Neural cell (in vitro differentiated cells): ENCODE data around the gene DNM3.

ENCODE experiments used
- CTCF ChIP-seq: fragments of 450-650 bp; IDR thresholded peaks from 2 replicates; pipeline ENCODE4 v1.5.1; 2014; ENCODE audit warnings: antibody characterized with exemption, mild to moderate bottlenecking, moderate library complexity; ENCODE audit not compliant: poor library complexity, severe bottlenecking
- EZH2 ChIP-seq: fragments of 200-600, 300-800 bp; shearing (Covaris generic), sonication (generic); IDR thresholded peaks from 2 replicates; pipeline ENCODE4 v1.6.1; 2014; ENCODE audit warnings: antibody characterized with exemption, low read length, borderline replicate concordance, mild to moderate bottlenecking; ENCODE audit not compliant: insufficient read depth, poor library complexity, severe bottlenecking
- POLR2AphosphoS5 ChIP-seq: IDR thresholded peaks from 2 replicates; pipeline ENCODE4 v1.6.1; 2012
- REST ChIP-seq: IDR thresholded peaks from 2 replicates; pipeline ENCODE4 v1.6.1; 2012; ENCODE audit warnings: borderline replicate concordance
- TAF1 ChIP-seq: IDR thresholded peaks from 2 replicates; pipeline ENCODE4 v1.6.1; 2012; ENCODE audit warnings: low read depth

DNA sequence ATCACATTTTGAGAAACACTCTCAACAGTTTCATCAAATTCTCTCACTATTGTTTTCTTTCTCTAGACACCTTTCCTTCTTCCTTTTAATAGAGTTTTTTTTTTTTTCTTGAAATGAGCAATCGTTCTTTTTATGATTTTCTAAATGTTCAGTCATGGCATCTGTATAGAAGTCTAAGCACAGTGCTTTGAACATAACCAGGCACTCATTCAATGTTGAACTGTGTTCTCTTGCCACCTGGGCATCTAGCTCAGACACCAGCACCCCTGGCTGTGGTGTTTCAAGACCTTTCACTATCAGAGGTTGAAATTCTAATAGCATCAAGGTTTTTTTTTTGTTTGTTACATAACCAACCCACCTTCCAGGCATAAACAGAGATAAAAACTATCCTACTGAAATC is 96.6 kb downstream of the DNM3 start:
- TF ChIP-seq CTCF: no peak
- TF ChIP-seq TAF1: no peak
- TF ChIP-seq POLR2AphosphoS5: no peak
- TF ChIP-seq REST: no peak
- no peak for TF ChIP-seq EZH2
